T-helper 1 cell treated with Interleukin-12 subunit alpha and Interleukin-12 subunit beta and Interleukin-4 antibody, amounts not matched to agents 30 ng/mL and 1 ng/mL, for 36 hours (primary cell): Measurements from ENCODE around the gene LRTM2. TPM values are rescaled to one million over a fixed set of nuclear protein-coding genes. Genes with fewer than 3 reads are reported as not detected.

Source experiments
- intact Hi-C: fragments of 100-400 bp; cut with micrococcal nuclease; formaldehyde crosslinking; loops from one replicate; pipeline ENCODE4 v1.15.1; 2024
- total RNA-seq: library from RNA; stranded (reverse); gene quantifications from 2 replicates; pipeline ENCODE4 v1.2.3, GENCODE V29; 2022

LRTM2 gene
- total RNA-seq: 0.41 TPM in 1 of 2 replicates, not detected in the other

DNA sequence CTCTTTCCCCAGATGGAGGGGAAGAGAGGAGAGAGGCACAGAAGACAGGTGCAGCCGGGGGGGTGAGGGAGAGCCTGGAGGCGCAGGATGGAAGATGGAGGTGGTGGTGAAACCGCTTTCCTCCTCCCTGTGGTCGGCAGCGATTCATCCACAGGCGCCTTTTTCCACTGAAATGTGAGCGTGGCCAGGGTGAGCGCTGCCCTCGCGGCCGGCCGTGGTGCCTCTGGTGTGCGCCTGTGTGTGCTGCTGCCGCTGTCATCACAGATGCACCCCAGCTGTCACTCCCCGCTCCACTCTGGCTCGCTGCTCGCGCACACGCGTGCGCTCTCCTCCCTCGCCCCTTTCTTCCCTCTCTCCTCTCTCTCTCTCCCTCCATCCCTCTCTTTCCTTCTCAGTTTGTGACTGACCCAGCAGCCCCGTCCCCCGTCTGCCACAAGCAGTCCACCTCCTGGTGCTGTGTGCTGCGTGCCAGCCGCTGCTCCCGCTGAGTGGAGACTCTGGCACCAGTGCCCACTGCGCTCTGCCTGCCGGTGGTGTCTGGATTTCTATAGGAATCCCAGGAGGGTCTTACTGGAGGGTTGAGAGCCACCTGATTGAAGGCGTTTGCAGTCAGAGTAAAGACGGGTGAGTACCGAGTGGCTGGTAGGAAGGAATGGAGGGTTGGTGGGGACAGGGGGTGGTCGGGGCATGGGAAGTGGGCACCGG is at the start of gene LRTM2:
TSS of gene LRTM2 (plus strand) at position 375 of the 705 bp plus-strand sequence. CDS start 7,584 bp downstream, outside the sequence.
- intact Hi-C loops: no loop called here

DNA sequence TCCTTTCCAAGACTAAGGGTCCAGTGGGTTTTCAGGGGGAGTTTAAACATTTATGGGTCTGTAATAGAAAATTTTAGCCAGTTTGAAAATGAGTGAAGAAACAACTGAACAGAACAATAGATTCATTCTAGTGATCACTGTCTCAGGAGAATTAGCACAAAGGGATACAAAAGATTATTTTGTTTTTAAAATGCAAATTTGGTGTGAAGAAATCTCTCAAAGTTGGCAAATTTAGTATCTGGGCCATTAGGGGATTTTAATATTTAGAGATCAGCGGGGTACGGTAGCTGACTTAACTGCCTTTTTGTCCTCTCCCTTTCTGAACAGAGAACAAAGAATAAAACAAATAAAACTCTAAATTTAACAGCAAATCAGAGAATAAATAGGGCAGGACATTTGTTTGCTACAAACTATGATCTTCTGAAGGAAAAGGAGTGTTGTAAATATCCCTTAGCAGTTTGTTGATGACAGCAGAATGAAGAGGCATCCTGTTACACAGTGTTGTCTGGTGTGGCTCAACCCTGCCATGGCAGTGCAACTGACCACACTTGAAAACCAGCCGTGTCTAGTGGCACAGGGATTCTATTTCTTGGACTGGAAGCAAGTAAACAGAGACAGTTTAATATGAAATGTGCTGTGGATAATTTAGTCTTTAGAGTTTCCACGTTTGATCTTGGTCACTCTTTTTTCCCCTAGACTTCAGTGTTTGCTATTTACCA is 46.3 kb upstream of the LRTM2 start:
- intact Hi-C loops: no loop called here

DNA sequence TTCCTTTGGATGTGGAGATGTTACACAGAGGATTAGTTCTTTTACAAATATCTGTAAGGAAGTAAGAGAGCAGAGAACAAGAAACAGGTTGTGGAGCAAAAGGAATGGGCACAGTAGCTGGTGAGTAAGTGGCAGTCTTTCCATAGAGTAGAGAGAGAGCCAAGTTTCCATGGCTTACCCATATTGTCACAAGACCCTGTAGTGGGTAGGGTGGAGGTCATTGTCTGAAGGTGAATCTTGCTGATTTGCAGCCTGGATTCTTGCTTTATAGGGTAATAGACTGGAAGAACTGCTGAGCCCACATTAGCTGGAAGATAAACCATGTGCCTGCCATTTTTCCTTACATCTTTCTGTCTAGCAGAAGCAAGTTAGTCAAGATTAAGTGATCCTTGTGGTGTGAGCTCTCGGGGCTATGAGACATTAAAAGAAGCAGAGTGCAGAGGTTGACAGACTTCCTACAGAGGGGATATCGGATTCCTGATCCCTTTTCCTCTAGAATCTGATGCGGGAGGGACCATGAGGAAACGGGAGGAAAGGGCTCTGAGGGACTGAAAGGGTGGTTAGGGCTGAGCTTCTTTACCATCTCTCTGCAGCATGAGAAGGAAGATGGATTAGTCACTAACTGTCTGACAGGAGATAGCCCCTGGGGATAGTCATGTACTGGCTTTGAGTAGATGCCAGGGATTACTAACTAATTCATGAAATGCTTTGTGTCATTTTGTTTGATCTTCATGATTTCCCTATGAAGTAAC is 44.0 kb upstream of the LRTM2 start:
- intact Hi-C loops: no loop called here

- intact Hi-C loops: no loop called here
Measured at GRCh38 chr12:1777798-1778197, 42.6 kb upstream of the LRTM2 start.

DNA sequence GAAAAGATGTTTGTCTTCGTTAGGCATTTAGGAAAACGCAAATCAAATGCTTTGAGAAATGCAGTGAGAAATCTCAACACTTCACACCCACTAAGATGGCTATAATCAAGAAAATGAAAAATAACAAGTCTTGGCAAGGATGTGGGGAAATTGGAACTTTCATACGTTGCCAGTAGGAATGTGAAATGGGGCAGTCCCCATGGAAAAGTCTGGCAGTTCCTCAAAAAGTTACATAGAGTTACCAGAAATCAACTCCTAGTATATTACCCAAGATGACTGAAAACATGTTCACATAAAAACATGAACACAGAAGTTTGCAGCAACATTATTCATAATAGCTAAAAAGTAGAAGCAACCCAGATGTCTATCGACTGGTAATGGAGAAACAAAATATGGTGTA is 41.5 kb upstream of the LRTM2 start:
- intact Hi-C loops: no loop called here

DNA sequence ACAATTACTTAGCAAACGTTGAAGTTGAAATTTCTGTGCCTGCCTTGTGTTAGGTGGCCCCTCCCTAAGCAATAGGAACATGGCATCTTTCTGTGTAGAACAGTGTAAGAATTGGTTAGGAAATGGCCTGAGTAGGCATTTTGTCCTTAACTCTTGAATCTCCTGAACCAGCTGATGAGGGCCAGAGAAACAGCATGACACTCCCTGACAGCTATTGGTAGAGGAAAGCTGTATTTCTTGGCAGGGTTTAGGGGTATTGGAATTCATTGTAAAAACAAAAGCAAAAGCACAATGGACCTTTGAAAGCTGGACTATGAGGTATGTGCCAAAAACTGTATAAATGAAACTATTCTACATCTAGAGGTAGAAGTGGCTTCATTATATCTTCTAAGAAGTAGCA is 40.6 kb upstream of the LRTM2 start:
- intact Hi-C loops: no loop called here

- intact Hi-C loops: no loop called here
Measured at GRCh38 chr12:1781772-1782171, 38.6 kb upstream of the LRTM2 start.

GRCh38 chr12:1782215-1782614 is 38.1 kb upstream of the LRTM2 start:
- intact Hi-C loops: no loop called here

- intact Hi-C loops: no loop called here
Measured at GRCh38 chr12:1787714-1788113, 32.7 kb upstream of the LRTM2 start.

DNA sequence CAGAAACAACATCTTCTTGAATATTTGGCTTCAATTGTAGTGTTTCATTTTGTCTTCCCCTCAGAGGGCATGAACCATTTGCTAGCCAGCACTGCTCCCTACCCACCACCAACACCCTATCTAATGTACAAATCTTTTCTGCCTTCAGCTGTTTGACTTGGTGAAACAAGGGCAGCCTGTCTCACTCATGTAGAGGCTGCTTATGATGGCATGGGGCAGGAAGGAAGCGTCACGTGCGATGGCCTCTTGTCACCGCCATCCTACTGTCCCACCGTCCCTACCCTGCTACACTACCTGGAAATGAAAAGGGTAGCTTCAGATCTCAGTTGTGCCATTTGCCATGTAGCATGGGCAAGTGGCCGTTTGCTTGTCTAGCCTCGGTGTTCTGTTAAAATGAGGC is 29.9 kb upstream of the LRTM2 start:
- intact Hi-C loops: loop anchor here (10.0 kb wide), 1 partner anchor 904 kb away; no protein-coding TSS in a partner anchor

- intact Hi-C loops: loop anchor here (1.0 to 10.0 kb wide), 6 partner anchors 101 to 904 kb away; no protein-coding TSS in a partner anchor
Measured at GRCh38 chr12:1791104-1791841, 29.1 kb upstream of the LRTM2 start.

GRCh38 chr12:1792406-1792805 is 28.0 kb upstream of the LRTM2 start:
- intact Hi-C loops: loop anchor here (10.0 kb wide), 1 partner anchor 902 kb away; no protein-coding TSS in a partner anchor

GRCh38 chr12:1793426-1794210 is 26.7 kb upstream of the LRTM2 start:
- intact Hi-C loops: loop anchor here (10.0 kb wide), 1 partner anchor 901 kb away; no protein-coding TSS in a partner anchor

DNA sequence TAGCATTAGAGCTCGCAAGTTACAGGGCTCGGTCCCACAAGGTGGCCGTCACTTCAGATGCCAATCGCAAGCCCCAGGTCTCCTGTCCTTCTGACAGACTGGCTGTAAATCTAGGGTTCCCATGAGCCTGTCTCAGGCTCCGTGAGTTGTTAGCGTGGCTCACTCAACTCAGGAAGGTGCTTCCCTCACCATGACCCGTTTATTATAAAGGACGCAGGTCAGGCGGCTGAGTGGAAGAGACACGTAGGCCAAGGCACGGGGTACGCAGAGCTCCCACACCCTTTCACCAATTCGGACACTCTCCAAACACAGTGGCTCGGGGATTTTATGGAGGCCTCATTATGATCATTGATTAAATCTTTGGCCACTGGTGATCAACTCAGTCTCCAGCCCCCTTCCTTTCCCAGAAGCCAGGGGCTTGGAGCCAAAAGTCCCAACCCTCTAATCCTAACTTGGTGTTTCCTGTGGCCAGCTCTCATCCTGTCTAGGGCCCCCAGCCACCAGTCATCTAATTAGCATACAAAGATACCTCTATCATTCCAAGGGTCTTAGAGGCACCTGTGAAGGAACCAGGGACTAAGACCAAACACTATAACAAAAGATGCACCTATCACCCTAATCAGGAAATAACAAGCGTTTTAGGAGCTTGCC is 25.8 kb upstream of the LRTM2 start:
- intact Hi-C loops: loop anchor here (5.0 to 10.0 kb wide), 2 partner anchors 498 to 900 kb away; no protein-coding TSS in a partner anchor

DNA sequence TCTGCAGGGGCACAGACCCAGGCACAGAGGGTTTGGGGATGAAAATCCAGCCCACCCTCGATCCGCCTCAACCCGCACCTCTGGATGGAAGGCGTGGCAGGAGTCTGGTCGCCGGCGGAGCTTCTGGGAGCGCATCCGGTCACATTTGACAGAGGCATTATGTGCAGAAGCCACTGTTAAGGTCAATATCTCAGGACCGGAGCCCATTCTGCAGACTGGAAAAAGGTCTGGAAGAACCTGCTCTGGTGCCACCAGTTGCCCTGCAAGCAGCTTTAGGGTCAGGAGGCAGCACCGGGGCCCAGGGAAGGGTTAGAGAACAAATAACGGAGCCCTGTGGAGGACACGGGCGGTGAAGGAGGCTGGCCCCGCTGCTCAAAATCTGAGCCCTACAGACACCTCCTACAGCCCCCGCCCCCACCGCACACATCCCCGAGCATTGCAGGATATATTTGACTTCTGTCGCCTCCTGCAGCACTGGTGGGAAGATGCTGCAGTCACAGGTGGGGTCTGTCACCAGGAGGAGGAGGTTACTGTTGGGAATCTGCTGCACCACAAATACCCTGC is 25.1 kb upstream of the LRTM2 start:
- intact Hi-C loops: loop anchor here (5.0 to 10.0 kb wide), 2 partner anchors 497 to 899 kb away; no protein-coding TSS in a partner anchor

GRCh38 chr12:1795785-1796514 is 24.4 kb upstream of the LRTM2 start:
- intact Hi-C loops: loop anchor here (1.0 to 10.0 kb wide), 10 partner anchors 8 to 899 kb away; partner anchors contain the start of gene DCP1B

DNA sequence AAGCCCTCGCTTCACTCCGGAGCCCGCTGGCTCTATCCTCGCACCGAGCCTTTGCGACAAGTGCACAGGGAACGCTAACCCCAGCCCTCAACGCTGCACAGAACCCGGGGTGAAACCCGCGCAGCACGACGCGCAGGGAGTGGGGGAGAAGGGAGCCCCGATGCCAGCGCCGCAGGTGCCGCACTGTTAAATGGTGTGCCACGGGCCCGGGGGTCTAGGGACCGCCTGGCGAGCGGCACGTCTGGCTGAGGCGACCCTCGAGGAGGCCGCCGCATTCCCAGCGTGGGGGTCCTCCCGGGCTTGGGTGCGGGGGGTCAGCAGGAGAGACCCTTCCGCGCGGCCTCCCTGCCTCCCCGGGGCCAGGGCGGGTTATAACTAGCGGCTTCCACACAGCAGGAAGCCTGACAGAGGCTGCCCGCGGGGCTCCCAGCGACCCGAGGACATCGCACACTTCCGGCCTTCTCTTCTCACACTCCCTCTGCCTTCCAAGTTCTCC is 23.8 kb upstream of the LRTM2 start:
- intact Hi-C loops: loop anchor here (1.0 to 10.0 kb wide), 10 partner anchors 8 to 898 kb away; partner anchors contain the start of gene DCP1B
